ENCODE data around the gene OPHN1.
"Not testable (repeated sequence)": the region's sequence is repeated elsewhere in the genome, so short reads cannot be mapped to it uniquely, and the experiment has no call there.

Gene OPHN1

GRCh38 chrX:68402094-68402493, 31.2 kb downstream of the OPHN1 start:
- H3K4me1 Mint-ChIP-seq: no peaks in the 10 kb centered on the region
- no peaks in the 10 kb centered on the region for H3K9me3 Mint-ChIP-seq
- DNase-seq (no peak), ATAC-seq (no peak)
- no peak overlapping the region for H3K27ac Mint-ChIP-seq
- peaks cover 6% of the 10 kb centered on the region for H3K27me3 Mint-ChIP-seq
- no peak overlapping the region for H3K4me3 Mint-ChIP-seq

- no peak for DNase-seq
- peaks cover 6% of the 10 kb centered on the region for H3K27me3 Mint-ChIP-seq
- H3K27ac Mint-ChIP-seq: no peak overlapping the region
- H3K4me1 Mint-ChIP-seq: no peaks in the 10 kb centered on the region
- no peak for ATAC-seq
- no peaks in the 10 kb centered on the region for H3K9me3 Mint-ChIP-seq
- no peak overlapping the region for H3K4me3 Mint-ChIP-seq
Observed at GRCh38 chrX:68398291-68398690, 35.0 kb downstream of the OPHN1 start.

GRCh38 chrX:68396953-68397352, 36.3 kb downstream of the OPHN1 start:
- H3K9me3 Mint-ChIP-seq: no peaks in the 10 kb centered on the region
- H3K4me3 Mint-ChIP-seq: no peak overlapping the region
- H3K27ac Mint-ChIP-seq: no peak overlapping the region
- no peaks in the 10 kb centered on the region for H3K4me1 Mint-ChIP-seq
- H3K27me3 Mint-ChIP-seq: peaks cover 6% of the 10 kb centered on the region
- DNase-seq (no peak), ATAC-seq (no peak)

GRCh38 chrX:68389419-68389960, 43.8 kb downstream of the OPHN1 start:
- not testable (repeated sequence) for ATAC-seq, H3K27ac Mint-ChIP-seq, H3K4me3 Mint-ChIP-seq, H3K9me3 Mint-ChIP-seq, H3K27me3 Mint-ChIP-seq, DNase-seq, H3K4me1 Mint-ChIP-seq

GRCh38 chrX:68387776-68388175, 45.5 kb downstream of the OPHN1 start:
- Mint-ChIP-seq H3K4me1 (no peaks in the 10 kb centered on the region), H3K27ac (no peak overlapping the region), H3K4me3 (no peak overlapping the region), H3K9me3 (no peaks in the 10 kb centered on the region), H3K27me3 (peaks cover 8% of the 10 kb centered on the region)
- DNase-seq (no peak), ATAC-seq (no peak)

GRCh38 chrX:68383540-68383939, 49.8 kb downstream of the OPHN1 start:
- peaks cover 15% of the 10 kb centered on the region for H3K27me3 Mint-ChIP-seq
- no peak overlapping the region for H3K4me3 Mint-ChIP-seq
- H3K27ac Mint-ChIP-seq: no peak overlapping the region
- no peaks in the 10 kb centered on the region for H3K9me3 Mint-ChIP-seq
- ATAC-seq (no peak), DNase-seq (no peak)
- H3K4me1 Mint-ChIP-seq: no peaks in the 10 kb centered on the region

- ATAC-seq, H3K4me3 Mint-ChIP-seq, DNase-seq, H3K4me1 Mint-ChIP-seq, H3K27ac Mint-ChIP-seq, H3K27me3 Mint-ChIP-seq, H3K9me3 Mint-ChIP-seq: not testable (repeated sequence)
Observed at GRCh38 chrX:68377579-68377978, 55.7 kb downstream of the OPHN1 start.

- DNase-seq (no peak), ATAC-seq (no peak)
- no peak overlapping the region for H3K27ac Mint-ChIP-seq
- H3K27me3 Mint-ChIP-seq: peaks cover under 1% of the 10 kb centered on the region
- H3K4me3 Mint-ChIP-seq: no peak overlapping the region
- no peaks in the 10 kb centered on the region for H3K9me3 Mint-ChIP-seq
- H3K4me1 Mint-ChIP-seq: no peaks in the 10 kb centered on the region
Observed at GRCh38 chrX:68376373-68376772, 56.9 kb downstream of the OPHN1 start.

GRCh38 chrX:68375803-68376202, 57.5 kb downstream of the OPHN1 start:
- no peak overlapping the region for H3K4me3 Mint-ChIP-seq
- no peak overlapping the region for H3K27ac Mint-ChIP-seq

GRCh38 chrX:68372665-68373064, 60.6 kb downstream of the OPHN1 start:
- H3K9me3 Mint-ChIP-seq: peaks cover 0 to 8% of the 10 kb centered on the region in 2 donors
- no peak overlapping the region for H3K4me3 Mint-ChIP-seq
- H3K4me1 Mint-ChIP-seq: no peaks in the 10 kb centered on the region
- DNase-seq (no peak), ATAC-seq (no peak)
- no peak overlapping the region for H3K27ac Mint-ChIP-seq
- H3K27me3 Mint-ChIP-seq: no peaks in the 10 kb centered on the region

More at GRCh38 chrX:68375803-68376202, 57.5 kb downstream of the OPHN1 start:
- ATAC-seq (no peak), DNase-seq (no peak)
- H3K27me3 Mint-ChIP-seq: no peaks in the 10 kb centered on the region
- no peaks in the 10 kb centered on the region for H3K9me3 Mint-ChIP-seq
- no peaks in the 10 kb centered on the region for H3K4me1 Mint-ChIP-seq

- DNase-seq: no peak
- Mint-ChIP-seq H3K9me3 (peaks cover 0 to 8% of the 10 kb centered on the region in 2 donors), H3K4me3 (no peak overlapping the region), H3K4me1 (no peaks in the 10 kb centered on the region), H3K27me3 (no peaks in the 10 kb centered on the region), H3K27ac (no peak overlapping the region)
- no peak for ATAC-seq
Observed at GRCh38 chrX:68369559-68369958, 63.7 kb downstream of the OPHN1 start.

- Mint-ChIP-seq H3K27ac (no peak overlapping the region), H3K4me1 (no peaks in the 10 kb centered on the region), H3K27me3 (no peaks in the 10 kb centered on the region), H3K9me3 (peaks cover 0 to 8% of the 10 kb centered on the region in 2 donors), H3K4me3 (no peak overlapping the region)
- DNase-seq (no peak), ATAC-seq (no peak)
Observed at GRCh38 chrX:68365341-68365740, 68.0 kb downstream of the OPHN1 start.

GRCh38 chrX:68363984-68364383, 69.3 kb downstream of the OPHN1 start:
- no peaks in the 10 kb centered on the region for H3K27me3 Mint-ChIP-seq

GRCh38 chrX:68358679-68359078, 74.6 kb downstream of the OPHN1 start:
- ATAC-seq (no peak), DNase-seq (no peak)
- H3K27me3 Mint-ChIP-seq: no peaks in the 10 kb centered on the region
- no peaks in the 10 kb centered on the region for H3K4me1 Mint-ChIP-seq
- no peak overlapping the region for H3K27ac Mint-ChIP-seq
- no peaks in the 10 kb centered on the region for H3K9me3 Mint-ChIP-seq
- no peak overlapping the region for H3K4me3 Mint-ChIP-seq

More at GRCh38 chrX:68363984-68364383, 69.3 kb downstream of the OPHN1 start:
- ATAC-seq (no peak), DNase-seq (no peak)
- H3K4me3 Mint-ChIP-seq: no peak overlapping the region
- H3K9me3 Mint-ChIP-seq: peaks cover 0 to under 1% of the 10 kb centered on the region in 2 donors
- no peaks in the 10 kb centered on the region for H3K4me1 Mint-ChIP-seq
- no peak overlapping the region for H3K27ac Mint-ChIP-seq

GRCh38 chrX:68355629-68355920, 77.7 kb downstream of the OPHN1 start:
- Mint-ChIP-seq H3K9me3 (no peaks in the 10 kb centered on the region), H3K27me3 (no peaks in the 10 kb centered on the region), H3K27ac (no peak overlapping the region)

GRCh38 chrX:68354879-68355628, 78.2 kb downstream of the OPHN1 start:
- H3K27me3 Mint-ChIP-seq: no peaks in the 10 kb centered on the region
- no peak for DNase-seq
- no peak overlapping the region for H3K4me3 Mint-ChIP-seq
- ATAC-seq: no peak
- no peaks in the 10 kb centered on the region for H3K9me3 Mint-ChIP-seq
- no peak overlapping the region for H3K27ac Mint-ChIP-seq
- H3K4me1 Mint-ChIP-seq: no peaks in the 10 kb centered on the region

More at GRCh38 chrX:68355629-68355920, 77.7 kb downstream of the OPHN1 start:
- DNase-seq (no peak), ATAC-seq (no peak)
- no peak overlapping the region for H3K4me3 Mint-ChIP-seq
- no peaks in the 10 kb centered on the region for H3K4me1 Mint-ChIP-seq

GRCh38 chrX:68345025-68345424, 88.3 kb downstream of the OPHN1 start:
- H3K27ac Mint-ChIP-seq: no peak overlapping the region
- H3K4me1 Mint-ChIP-seq: no peaks in the 10 kb centered on the region

More at GRCh38 chrX:68345025-68345424, 88.3 kb downstream of the OPHN1 start:
- Mint-ChIP-seq H3K4me3 (no peak overlapping the region), H3K27me3 (no peaks in the 10 kb centered on the region), H3K9me3 (no peaks in the 10 kb centered on the region)
- ATAC-seq: no peak
- no peak for DNase-seq

Data from stimulated activated naive CD8-positive, alpha-beta T cell treated with anti-CD3 and anti-CD28 coated beads, Interleukin-15, amount 100 ng/mL, for 72 hours (primary cell).